GM21515 (cell line): Measurements from ENCODE around the gene AKIRIN2.
"Not testable (repeated sequence)": the region's sequence is repeated elsewhere in the genome, so short reads cannot be mapped to it uniquely, and the experiment has no call there.

Source experiments
- ATAC-seq: cut with Tn5 transposase; IDR thresholded peaks from one replicate; pipeline ENCODE4 v1.9.1; 2021; ENCODE audit not compliant: unreplicated experiment

Gene AKIRIN2

GRCh38 chr6:87718662-87719433 is 16.8 kb upstream of the AKIRIN2 start:
- ATAC-seq, result no peak

- no peak for ATAC-seq
These were observed 15.0 kb upstream of the AKIRIN2 start for GRCh38 chr6:87716928-87717614.

GRCh38 chr6:87714093-87714842 is 12.2 kb upstream of the AKIRIN2 start:
- no peak for ATAC-seq

GRCh38 chr6:87712713-87713112 is 10.7 kb upstream of the AKIRIN2 start:
- ATAC-seq, result not testable (repeated sequence)

- ATAC-seq, result no peak
These were observed 8.1 kb upstream of the AKIRIN2 start for GRCh38 chr6:87710090-87710489.

- not testable (repeated sequence) for ATAC-seq
These were observed 6.8 kb upstream of the AKIRIN2 start for GRCh38 chr6:87708581-87709427.

GRCh38 chr6:87706187-87706966 is 4.3 kb upstream of the AKIRIN2 start:
- no peak for ATAC-seq

GRCh38 chr6:87705070-87705691 is 3.1 kb upstream of the AKIRIN2 start:
- peak; percentile 44 for ATAC-seq

- ATAC-seq, result not testable (repeated sequence)
These were observed 1.0 kb upstream of the AKIRIN2 start for GRCh38 chr6:87703039-87703438.

- ATAC-seq, result peak; percentile 21
These were observed 534 bp upstream of the AKIRIN2 start for GRCh38 chr6:87702589-87702945.

GRCh38 chr6:87701344-87701675 is 723 bp downstream of the AKIRIN2 start:
- ATAC-seq, result no peak

GRCh38 chr6:87700397-87701343 is 1.4 kb downstream of the AKIRIN2 start:
- ATAC-seq, result no peak

GRCh38 chr6:87699576-87699975 is 2.5 kb downstream of the AKIRIN2 start:
- ATAC-seq, result no peak

GRCh38 chr6:87698547-87699006 is 3.5 kb downstream of the AKIRIN2 start:
- no peak for ATAC-seq

- no peak for ATAC-seq
These were observed 4.2 kb downstream of the AKIRIN2 start for GRCh38 chr6:87697581-87698546.

GRCh38 chr6:87696817-87697216 is 5.2 kb downstream of the AKIRIN2 start:
- not testable (repeated sequence) for ATAC-seq

GRCh38 chr6:87692086-87692485 is 9.9 kb downstream of the AKIRIN2 start:
- no peak for ATAC-seq
